HG03097 (cell line): ENCODE results near the gene CCDC12.
A peak's percentile ranks its signal among the peaks of the same experiment; 100 is the strongest.
"Not testable (repeated sequence)": the region's sequence is repeated elsewhere in the genome, so short reads cannot be mapped to it uniquely, and the experiment has no call there.

Experiments
- ATAC-seq: cut with Tn5 transposase; IDR thresholded peaks from one replicate; pipeline ENCODE4 v1.9.1; 2021; ENCODE audit not compliant: unreplicated experiment, low FRiP score

Gene CCDC12

GRCh38 chr3:46927718-46928073 is 48.8 kb downstream of the CCDC12 start:
- ATAC-seq, result no peak

GRCh38 chr3:46926871-46927717 is 49.5 kb downstream of the CCDC12 start:
- ATAC-seq, result peak; percentile 40

GRCh38 chr3:46926447-46926846 is 50.1 kb downstream of the CCDC12 start:
- peak; percentile 1 for ATAC-seq

GRCh38 chr3:46926039-46926438 is 50.5 kb downstream of the CCDC12 start:
- no peak for ATAC-seq

GRCh38 chr3:46925585-46925934 is 51.0 kb downstream of the CCDC12 start:
- ATAC-seq, result no peak

- ATAC-seq, result no peak
These were observed 51.5 kb downstream of the CCDC12 start for GRCh38 chr3:46924921-46925584.

GRCh38 chr3:46923559-46924350 is 52.8 kb downstream of the CCDC12 start:
- ATAC-seq, result no peak

GRCh38 chr3:46922871-46923558 is 53.5 kb downstream of the CCDC12 start:
- ATAC-seq, result no peak

GRCh38 chr3:46922426-46922825 is 54.1 kb downstream of the CCDC12 start:
- ATAC-seq, result no peak

- ATAC-seq, result no peak
These were observed 54.7 kb downstream of the CCDC12 start for GRCh38 chr3:46921871-46922271.

- ATAC-seq, result no peak
These were observed 55.5 kb downstream of the CCDC12 start for GRCh38 chr3:46921041-46921440.

GRCh38 chr3:46918634-46919033 is 57.9 kb downstream of the CCDC12 start:
- ATAC-seq, result no peak

GRCh38 chr3:46918202-46918601 is 58.3 kb downstream of the CCDC12 start:
- no peak for ATAC-seq

GRCh38 chr3:46917257-46917656 is 59.3 kb downstream of the CCDC12 start:
- no peak for ATAC-seq

GRCh38 chr3:46916799-46917198 is 59.7 kb downstream of the CCDC12 start:
- no peak for ATAC-seq

GRCh38 chr3:46916278-46916677 is 60.3 kb downstream of the CCDC12 start:
- no peak for ATAC-seq

- no peak for ATAC-seq
These were observed 61.2 kb downstream of the CCDC12 start for GRCh38 chr3:46915297-46915822.

GRCh38 chr3:46914849-46915248 is 61.7 kb downstream of the CCDC12 start:
- no peak for ATAC-seq

GRCh38 chr3:46913644-46914043 is 62.9 kb downstream of the CCDC12 start:
- ATAC-seq, result no peak

- no peak for ATAC-seq
These were observed 63.6 kb downstream of the CCDC12 start for GRCh38 chr3:46912986-46913385.

GRCh38 chr3:46910914-46911313 is 65.6 kb downstream of the CCDC12 start:
- not testable (repeated sequence) for ATAC-seq
